Adipose tissue (tissue), 3 donors: ENCODE results near the gene CEMIP. TPM values are rescaled to one million over a fixed set of nuclear protein-coding genes. Genes with fewer than 3 reads are reported as not detected.

ENCODE experiments used
- H3K27ac ChIP-seq: one replicate; pipeline ENCODE4 v1.5.1; 2013; ENCODE audit warnings: low read depth, low read length
- WGBS, 3 donors: extraction: QIAGEN DNeasy Blood & Tissue Kit; methylation state at CpG; one replicate each; pipeline ENCODE4 v1.1.7; 2013; 5-methylcytosine and 5-hydroxymethylcytosine counted together
- polyA plus RNA-seq, 3 donors: library from polyadenylated mRNA; stranded (reverse); fragments of 200-250 nt; gene quantifications; one replicate each; pipeline ENCODE4 v1.2.3, GENCODE V29; 2013
- donor health status: healthy with polysubstance abuse.
- donor health status: Bipolar disorder and iron deficiency.
- donor health status: healthy.

The CEMIP gene
- polyA plus RNA-seq, 3 donors = 0.90 to 1.5 (median 1.3) TPM

- WGBS, 3 donors = 66 to 88% (median 72%) methylated on average over 8 of the region's 8 CpGs
- no peak overlapping the region for H3K27ac ChIP-seq
These were observed 111.3 kb downstream of the CEMIP start for GRCh38 chr15:80890341-80891005.

GRCh38 chr15:80891006-80891405 is 111.8 kb downstream of the CEMIP start:
- no peak overlapping the region for H3K27ac ChIP-seq

GRCh38 chr15:80892414-80892813 is 113.2 kb downstream of the CEMIP start:
- no peak overlapping the region for H3K27ac ChIP-seq
- 91 to 95% (median 93%) methylated on average over 5 of the region's 5 CpGs for WGBS, 3 donors

GRCh38 chr15:80893777-80894176 is 114.6 kb downstream of the CEMIP start:
- no peak overlapping the region for H3K27ac ChIP-seq
- 49 to 94% (median 70%) methylated on average over 1 of the region's 1 CpG for WGBS, 3 donors

GRCh38 chr15:80895091-80895490 is 115.9 kb downstream of the CEMIP start:
- WGBS, 3 donors = 80 to 89% (median 82%) methylated on average over 7 of the region's 7 CpGs
- no peak overlapping the region for H3K27ac ChIP-seq

- H3K27ac ChIP-seq = no peak overlapping the region
- 95 to 97% (median 96%) methylated on average over 2 of the region's 2 CpGs for WGBS, 3 donors
These were observed 116.8 kb downstream of the CEMIP start for GRCh38 chr15:80895965-80896364.

GRCh38 chr15:80898040-80898439 is 118.9 kb downstream of the CEMIP start:
- no peak overlapping the region for H3K27ac ChIP-seq
- WGBS, 3 donors = 80 to 83% (median 80%) methylated on average over 2 of the region's 2 CpGs

- WGBS, 3 donors = 79 to 93% (median 90%) methylated on average over 10 of the region's 10 CpGs
- H3K27ac ChIP-seq = no peak overlapping the region
These were observed 123.2 kb downstream of the CEMIP start for GRCh38 chr15:80902298-80902801.

GRCh38 chr15:80904998-80905397 is 125.8 kb downstream of the CEMIP start:
- H3K27ac ChIP-seq = no peak overlapping the region
- WGBS, 3 donors = 74 to 86% (median 75%) methylated on average over 5 of the region's 5 CpGs

- 91 to 96% (median 92%) methylated on average over 11 of the region's 11 CpGs for WGBS, 3 donors
- no peak overlapping the region for H3K27ac ChIP-seq
These were observed 127.1 kb downstream of the CEMIP start for GRCh38 chr15:80906159-80906766.

- no peak overlapping the region for H3K27ac ChIP-seq
- WGBS, 3 donors = 94 to 100% (median 100%) methylated on average over 1 of the region's 1 CpG
These were observed 132.7 kb downstream of the CEMIP start for GRCh38 chr15:80911821-80912220.

GRCh38 chr15:80912673-80913072 is 133.5 kb downstream of the CEMIP start:
- WGBS, 3 donors = 88 to 94% (median 91%) methylated on average over 6 of the region's 6 CpGs
- H3K27ac ChIP-seq = no peak overlapping the region

GRCh38 chr15:80913541-80913940 is 134.4 kb downstream of the CEMIP start:
- WGBS, 3 donors = 89 to 96% (median 94%) methylated on average over 5 of the region's 5 CpGs
- H3K27ac ChIP-seq = no peak overlapping the region

- WGBS, 3 donors = 73 to 87% (median 79%) methylated on average over 3 of the region's 3 CpGs
- H3K27ac ChIP-seq = no peak overlapping the region
These were observed 136.3 kb downstream of the CEMIP start for GRCh38 chr15:80915472-80915871.

GRCh38 chr15:80916056-80916455 is 136.9 kb downstream of the CEMIP start:
- no peak overlapping the region for H3K27ac ChIP-seq
- WGBS, 3 donors = 72 to 85% (median 74%) methylated on average over 7 of the region's 7 CpGs

- 93 to 94% (median 93%) methylated on average over 5 of the region's 5 CpGs for WGBS, 3 donors
- H3K27ac ChIP-seq = no peak overlapping the region
These were observed 139.1 kb downstream of the CEMIP start for GRCh38 chr15:80918196-80918783.

- WGBS, 3 donors = 64 to 91% (median 65%) methylated on average over 5 of the region's 5 CpGs
These were observed 141.1 kb downstream of the CEMIP start for GRCh38 chr15:80920271-80920699.

GRCh38 chr15:80921736-80922410 is 142.7 kb downstream of the CEMIP start:
- 93 to 96% (median 95%) methylated on average over 20 of the region's 20 CpGs for WGBS, 3 donors
- no peak overlapping the region for H3K27ac ChIP-seq

More at GRCh38 chr15:80920271-80920699, 141.1 kb downstream of the CEMIP start:
- no peak overlapping the region for H3K27ac ChIP-seq

- H3K27ac ChIP-seq = no peak overlapping the region
- 92 to 98% (median 95%) methylated on average over 6 of the region's 6 CpGs for WGBS, 3 donors
These were observed 144.5 kb downstream of the CEMIP start for GRCh38 chr15:80923668-80924067.
